Tongue (tissue), 2 donors: ENCODE data around the gene PCCA. TPM values are rescaled to one million over a fixed set of nuclear protein-coding genes. Genes with fewer than 3 reads are reported as not detected.
A peak's percentile ranks its signal among the peaks of the same experiment; 100 is the strongest.
"Not testable (repeated sequence)": the region's sequence is repeated elsewhere in the genome, so short reads cannot be mapped to it uniquely, and the experiment has no call there.

ENCODE experiments used
- DNase-seq: peaks from one replicate; pipeline ENCODE4 v3.0.0-alpha.2; 2015
- total RNA-seq: library from RNA; depleted of rRNA; stranded (reverse); fragments of >200 nt; gene quantifications from one replicate; pipeline ENCODE4 v1.2.3, GENCODE V29; 2014

The PCCA gene
- total RNA-seq, 1 donor from 2014 or later, result 59.7 TPM

DNA sequence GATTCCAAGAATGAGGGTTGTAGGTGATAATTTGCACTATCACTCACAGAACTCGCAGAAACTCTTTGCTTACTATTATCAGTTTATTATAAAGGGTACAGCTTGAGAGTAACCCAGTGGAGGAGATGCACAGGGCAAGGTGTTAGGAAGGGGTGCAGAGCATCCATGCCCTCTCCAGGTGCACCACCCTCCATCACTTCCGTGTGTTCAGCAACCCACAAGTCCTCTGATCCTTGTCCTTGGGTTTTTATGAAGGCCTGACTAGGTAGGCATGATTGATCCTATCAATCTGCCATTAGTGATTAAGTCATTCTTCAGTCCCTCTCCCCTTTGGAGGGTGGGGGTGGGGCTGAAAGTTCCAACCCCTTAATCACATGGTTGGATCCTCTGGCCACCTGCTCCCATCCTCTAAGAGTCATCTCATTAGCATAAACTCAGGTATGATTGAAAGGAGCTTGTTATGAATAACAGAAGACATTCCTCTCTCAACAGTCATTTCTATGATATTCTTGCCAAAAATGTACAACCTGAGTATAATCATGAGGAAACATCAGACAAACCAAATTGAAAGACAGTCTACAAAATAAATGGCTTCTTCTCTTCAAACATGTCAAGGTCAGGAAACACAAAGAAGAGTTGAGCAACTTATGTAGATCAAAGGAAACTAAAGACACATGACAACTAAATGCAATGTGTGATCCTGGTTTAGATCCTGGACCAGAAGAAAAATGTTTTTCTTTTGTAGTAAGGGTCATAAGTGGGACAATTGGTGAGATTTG lies 225.4 kb downstream of the PCCA start:
- DNase-seq, result no peak

- DNase-seq, result no peak
Measured at GRCh38 chr13:100315522-100315921, 226.6 kb downstream of the PCCA start.

- not testable (repeated sequence) for DNase-seq
Measured at GRCh38 chr13:100318473-100318872, 229.6 kb downstream of the PCCA start.

DNA sequence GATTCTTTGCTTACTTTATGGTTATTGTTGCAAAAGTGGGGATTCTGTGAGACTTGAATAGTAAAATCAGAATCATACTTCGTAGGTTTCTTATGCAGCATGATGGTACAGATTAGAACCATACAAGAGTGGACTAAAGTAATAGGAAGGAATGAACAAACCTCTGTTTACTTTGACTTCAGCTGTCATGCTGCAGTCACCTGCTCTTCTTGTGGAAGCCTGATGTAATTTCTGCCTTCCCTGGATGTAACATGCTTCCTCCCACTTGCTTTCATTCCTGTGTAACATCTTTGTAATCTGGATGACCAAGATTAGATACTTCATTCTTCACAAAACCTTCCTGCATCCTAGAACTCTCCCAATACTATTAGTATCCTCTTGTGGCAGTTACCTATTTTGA lies 235.0 kb downstream of the PCCA start:
- no peak for DNase-seq

DNA sequence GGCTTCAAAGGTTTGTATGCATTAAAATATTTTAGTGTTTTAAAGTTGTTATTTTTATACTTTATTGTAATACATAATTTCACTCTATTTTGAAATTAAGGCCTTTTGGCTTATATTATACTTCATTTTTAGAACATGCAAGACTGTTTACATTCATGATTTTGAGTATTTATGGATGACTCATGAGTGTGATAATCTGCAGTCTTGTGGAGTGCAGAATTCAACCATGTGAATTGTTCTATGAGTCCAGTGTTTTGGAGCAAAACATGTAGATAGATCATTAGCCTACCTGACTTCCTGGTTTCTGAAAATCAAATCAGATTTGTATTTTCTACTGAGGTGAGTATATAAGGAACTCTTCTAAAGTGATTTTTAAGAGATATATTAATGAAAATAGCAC lies 241.8 kb downstream of the PCCA start:
- no peak for DNase-seq

GRCh38 chr13:100333141-100333540 lies 244.2 kb downstream of the PCCA start:
- DNase-seq, result no peak

DNA sequence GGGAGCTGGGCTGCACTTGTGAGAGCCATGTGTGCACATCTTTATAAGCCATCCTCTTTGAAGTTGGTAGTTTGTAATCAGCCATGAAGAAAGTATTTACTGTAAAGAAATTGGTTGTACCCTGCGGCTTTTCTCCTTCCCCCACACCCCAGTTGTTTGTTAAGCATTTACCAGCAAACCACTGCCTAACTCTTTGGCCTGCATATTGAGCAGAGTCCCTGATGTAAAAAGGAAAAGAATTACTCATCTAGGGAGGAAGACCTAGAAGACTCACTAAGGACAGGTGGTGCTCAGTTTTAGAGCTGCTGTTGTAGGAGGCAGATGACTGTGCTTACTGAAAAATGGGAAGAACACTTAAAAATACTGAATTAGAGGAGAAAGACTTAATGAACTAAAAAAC lies 245.3 kb downstream of the PCCA start:
- no peak for DNase-seq

DNA sequence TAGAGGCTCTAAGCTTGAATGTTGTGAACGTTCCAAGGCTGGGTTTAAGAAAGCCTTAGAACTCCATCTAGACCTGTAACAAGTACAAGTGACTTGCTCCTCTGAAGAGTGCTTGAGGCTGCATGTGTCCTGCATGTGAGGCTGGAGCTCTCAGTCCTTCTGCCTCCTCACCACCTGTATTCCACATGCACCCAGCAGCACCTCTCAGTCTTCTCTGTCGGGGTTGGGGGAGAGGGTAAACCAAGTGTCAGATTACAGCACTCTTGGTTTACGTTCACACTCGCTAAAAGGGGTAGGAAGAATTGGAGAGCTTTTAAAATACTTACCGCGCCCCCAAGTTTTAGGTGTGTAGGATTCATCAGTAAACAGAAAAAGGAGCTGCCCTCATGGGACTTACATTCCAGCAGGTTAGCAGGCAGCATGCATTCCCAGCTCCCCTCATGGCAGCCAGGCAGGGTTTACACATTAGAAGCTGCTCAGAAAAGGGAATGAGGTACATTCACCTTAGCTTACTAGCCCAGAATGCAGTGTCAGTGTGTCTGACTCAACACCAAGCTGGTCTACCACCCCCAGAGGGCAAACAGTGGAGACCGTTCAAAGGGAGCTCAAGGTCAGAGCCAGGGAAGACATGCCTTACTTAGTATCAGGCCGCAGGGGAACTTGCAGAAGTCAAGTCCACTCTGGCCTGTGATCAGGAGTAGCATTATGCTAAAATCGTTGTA lies 248.1 kb downstream of the PCCA start:
- no peak for DNase-seq

GRCh38 chr13:100338275-100338674 lies 249.4 kb downstream of the PCCA start:
- DNase-seq, result no peak

DNA sequence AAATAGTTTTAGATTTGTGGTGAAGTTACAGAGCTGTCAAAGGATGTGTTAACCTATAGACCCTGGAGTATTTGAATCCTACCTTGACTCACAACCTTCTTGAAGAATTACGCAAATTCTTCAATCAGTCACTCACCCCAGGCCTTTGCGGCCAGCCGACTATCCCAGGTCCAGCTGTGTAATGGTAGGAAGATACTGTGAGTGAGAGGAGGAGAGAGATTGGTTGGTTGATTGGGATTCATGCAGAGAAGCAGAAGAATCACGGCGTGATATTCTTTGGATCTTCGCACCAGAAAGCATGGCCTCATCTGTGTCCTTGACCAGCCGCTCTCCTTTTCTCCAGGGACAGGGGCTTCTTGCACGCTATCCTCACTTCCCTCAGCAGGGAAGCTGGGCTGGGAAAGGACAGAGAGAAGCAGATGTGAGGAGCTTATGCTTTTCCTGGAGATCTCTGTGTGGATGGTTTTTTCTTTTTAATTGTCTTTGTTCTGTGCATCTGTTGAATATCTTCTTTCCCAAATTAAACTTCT lies 250.6 kb downstream of the PCCA start:
- DNase-seq, result no peak

GRCh38 chr13:100340865-100341264 lies 252.0 kb downstream of the PCCA start:
- DNase-seq, result no peak

- DNase-seq, result no peak
Measured at GRCh38 chr13:100341327-100341726, 252.4 kb downstream of the PCCA start.

DNA sequence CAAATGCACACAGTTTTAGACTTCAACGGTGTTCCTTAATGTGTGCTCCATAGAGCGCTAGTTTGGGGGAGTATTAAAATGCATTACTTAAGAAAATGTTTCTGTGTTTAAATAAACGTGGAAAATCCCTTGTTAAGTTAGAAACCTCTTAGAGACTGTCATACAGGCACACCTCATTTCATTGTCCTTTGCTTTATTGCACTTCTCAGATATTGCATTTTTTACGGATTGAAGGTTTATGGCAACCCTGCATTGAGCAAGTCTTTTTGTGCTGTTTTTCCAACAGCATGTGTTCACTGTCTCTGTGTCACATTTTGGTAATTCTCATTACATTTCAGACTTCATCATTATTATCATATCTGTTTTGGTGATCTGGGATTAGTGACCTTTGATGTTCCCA lies 255.7 kb downstream of the PCCA start:
- no peak for DNase-seq

GRCh38 chr13:100347968-100348367 lies 259.1 kb downstream of the PCCA start:
- no peak for DNase-seq

- DNase-seq, result peak; percentile 23
Measured at GRCh38 chr13:100349594-100349993, 260.7 kb downstream of the PCCA start.

DNA sequence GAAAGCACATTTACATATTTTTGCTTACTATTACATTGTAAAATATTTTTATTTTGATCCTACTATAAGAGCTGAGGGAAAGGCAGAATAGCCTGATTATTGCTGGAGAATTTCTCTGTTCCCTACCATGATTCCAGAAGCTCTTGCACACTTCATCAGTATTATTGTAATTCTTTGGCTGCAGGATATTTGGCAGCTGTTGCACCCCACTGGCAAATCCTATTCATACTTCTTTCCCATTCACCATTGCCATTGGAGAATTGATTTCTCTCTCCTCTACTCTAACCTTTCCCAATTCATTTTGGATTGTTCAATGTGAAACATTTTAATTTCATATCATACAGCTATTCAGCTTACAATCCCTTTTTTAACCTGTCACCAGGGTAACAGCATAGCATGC lies 261.7 kb downstream of the PCCA start:
- peak; percentile 25 for DNase-seq

DNA sequence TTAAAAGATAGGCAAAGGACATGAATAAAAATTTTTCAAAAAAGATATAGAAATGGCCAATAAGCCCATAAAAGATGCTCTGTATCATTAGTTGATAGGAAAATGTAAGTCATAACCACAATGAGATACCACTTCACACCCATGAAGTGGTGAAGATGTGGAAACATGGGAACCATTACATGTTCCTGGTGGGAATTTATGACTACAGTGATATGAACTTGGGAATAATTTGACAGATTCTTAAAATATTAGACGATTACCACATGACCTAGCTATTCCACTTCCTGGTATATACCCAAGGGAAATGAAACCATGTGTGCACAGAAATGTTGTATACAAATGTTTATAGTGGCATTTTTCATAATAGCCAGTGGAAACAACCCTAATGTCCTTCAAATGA lies 267.5 kb downstream of the PCCA start:
- DNase-seq, result no peak

GRCh38 chr13:100356889-100357288 lies 268.0 kb downstream of the PCCA start:
- no peak for DNase-seq

GRCh38 chr13:100357764-100358163 lies 268.9 kb downstream of the PCCA start:
- DNase-seq, result no peak

DNA sequence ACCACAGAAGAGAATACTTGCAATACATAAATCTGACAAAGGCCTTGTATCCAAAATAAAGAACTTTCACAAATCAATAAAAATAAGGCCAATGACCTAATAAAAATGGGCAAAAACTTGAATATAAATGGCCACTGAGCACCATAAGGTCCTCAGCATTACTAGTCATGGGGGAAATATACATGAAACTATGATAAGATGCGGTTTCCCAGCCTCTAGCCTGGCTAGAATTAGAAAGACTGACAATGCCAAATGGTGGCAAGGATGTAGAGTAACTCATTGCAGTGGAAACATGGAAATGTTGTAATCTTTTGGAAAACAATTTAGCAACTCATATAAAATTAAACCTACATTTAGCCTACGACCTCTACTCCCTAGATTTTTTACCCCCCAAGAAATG lies 272.6 kb downstream of the PCCA start:
- no peak for DNase-seq

DNA sequence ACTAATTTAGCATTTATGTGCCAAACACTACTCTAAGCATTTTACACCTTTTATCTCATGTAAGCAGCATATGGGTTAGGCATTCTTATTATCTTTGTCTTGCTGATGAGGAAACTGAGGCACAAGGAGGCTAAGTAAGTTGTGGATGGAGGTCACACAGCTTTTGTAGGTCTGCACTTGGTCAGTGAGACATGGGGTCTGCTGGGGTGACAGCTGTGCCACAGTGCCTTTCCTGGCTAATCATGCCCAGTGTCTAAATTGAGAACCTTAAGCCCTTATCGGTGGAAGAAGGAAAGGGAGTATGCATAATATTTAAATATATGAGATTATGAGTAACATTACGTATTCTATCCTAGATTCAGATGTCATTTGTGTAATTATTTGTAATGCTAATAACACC lies 273.5 kb downstream of the PCCA start:
- DNase-seq, result no peak

DNA sequence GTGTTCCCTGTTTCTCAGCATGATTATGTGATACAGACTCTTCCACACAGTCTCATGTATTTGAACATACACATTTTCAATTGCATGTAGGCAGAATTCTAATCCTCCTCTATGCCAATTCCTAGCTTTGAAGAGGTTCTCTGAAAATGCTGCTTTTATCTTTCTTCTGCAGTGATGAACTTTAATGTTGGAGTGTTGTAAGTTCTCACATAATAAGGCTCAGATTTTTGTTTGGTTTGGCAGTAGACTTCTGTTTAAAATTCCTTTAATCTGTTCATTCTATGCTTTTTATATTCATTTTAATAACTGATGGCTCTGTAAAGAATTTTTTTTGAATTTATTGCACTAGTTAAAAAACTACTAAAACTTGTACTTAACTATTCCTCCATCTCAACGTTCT lies 273.9 kb downstream of the PCCA start:
- no peak for DNase-seq

GRCh38 chr13:100363285-100363711 lies 274.4 kb downstream of the PCCA start:
- no peak for DNase-seq

DNA sequence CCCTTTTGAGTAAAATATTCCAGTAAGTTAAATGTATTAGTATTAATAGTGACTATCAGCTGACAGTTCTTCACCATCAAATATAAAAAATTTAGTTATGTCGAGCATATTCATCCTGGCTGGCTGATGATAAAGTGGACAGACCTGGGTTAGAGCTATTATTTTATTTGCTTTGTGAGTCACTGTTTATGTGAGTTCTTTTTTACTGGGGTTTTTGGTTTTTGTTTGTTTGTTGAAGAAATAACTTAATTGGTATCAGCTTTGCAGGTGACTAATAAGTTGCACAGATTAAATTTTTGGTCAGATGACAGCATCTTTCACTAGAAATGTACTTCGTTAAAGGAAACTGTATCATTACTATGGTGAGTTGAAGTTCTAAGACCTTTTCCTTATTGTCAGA lies 275.0 kb downstream of the PCCA start:
- DNase-seq, result no peak
